ENCODE data around the gene ABCC1.

DNA sequence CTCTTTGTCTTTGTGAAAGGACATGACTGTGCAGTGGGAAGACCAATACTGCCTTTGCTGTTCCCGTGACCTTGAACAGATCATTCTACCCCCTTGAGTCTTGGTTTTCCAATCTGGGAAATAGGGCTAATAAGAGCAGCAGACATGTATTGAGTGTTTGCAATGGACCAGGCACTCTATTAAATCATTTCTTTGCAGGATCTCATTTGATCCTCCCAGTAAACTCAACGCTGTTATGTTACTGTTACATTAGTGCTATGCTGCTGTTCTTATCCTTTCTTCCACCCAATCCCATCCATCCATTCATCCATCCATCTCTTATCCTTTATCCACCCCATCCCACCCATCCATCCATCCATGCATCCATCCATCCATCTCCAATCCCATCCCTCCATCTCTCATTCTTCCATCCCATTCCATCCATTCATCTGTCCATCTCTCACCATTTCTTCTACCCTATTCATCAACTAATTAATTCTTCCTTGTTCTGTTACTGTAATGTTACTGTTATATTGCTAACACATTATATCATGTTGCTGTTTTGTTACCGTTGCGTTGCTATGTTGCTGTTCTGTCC, 208.8 kb downstream of the ABCC1 start:
- TF ChIP-seq, protein P1, sequence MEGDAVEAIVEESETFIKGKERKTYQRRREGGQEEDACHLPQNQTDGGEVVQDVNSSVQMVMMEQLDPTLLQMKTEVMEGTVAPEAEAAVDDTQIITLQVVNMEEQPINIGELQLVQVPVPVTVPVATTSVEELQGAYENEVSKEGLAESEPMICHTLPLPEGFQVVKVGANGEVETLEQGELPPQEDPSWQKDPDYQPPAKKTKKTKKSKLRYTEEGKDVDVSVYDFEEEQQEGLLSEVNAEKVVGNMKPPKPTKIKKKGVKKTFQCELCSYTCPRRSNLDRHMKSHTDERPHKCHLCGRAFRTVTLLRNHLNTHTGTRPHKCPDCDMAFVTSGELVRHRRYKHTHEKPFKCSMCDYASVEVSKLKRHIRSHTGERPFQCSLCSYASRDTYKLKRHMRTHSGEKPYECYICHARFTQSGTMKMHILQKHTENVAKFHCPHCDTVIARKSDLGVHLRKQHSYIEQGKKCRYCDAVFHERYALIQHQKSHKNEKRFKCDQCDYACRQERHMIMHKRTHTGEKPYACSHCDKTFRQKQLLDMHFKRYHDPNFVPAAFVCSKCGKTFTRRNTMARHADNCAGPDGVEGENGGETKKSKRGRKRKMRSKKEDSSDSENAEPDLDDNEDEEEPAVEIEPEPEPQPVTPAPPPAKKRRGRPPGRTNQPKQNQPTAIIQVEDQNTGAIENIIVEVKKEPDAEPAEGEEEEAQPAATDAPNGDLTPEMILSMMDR (IDR thresholded peaks at IDR 0.05): no peak
- TF ChIP-seq POLR2A (IDR thresholded peaks at IDR 0.05): no peak

Measured in adrenal gland (tissue), 5 donors.